ENCODE data around the gene LSM3.

The LSM3 gene

DNA sequence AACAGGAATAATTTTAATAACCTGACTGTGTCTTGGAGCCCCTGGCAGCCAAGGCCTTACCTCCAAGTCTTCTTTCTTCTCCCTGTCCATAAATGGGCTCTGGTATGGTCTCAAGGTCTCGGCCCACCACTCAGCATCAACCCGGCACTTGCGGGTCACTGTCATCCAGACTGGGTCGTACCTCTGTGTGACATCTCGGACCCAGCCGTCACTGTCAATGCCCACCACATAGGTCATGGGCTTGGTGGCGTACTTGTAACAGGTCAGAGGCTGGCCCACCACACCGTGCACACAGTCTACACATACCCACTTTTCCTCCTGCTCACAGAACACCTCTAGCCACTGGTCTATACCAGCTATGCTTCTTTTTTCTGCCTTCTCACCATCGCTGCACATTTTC is 20.7 kb upstream of the LSM3 start:
- no peak for DNase-seq (ENCODE audit: low read depth in 2 of 2)

- no peak for DNase-seq (ENCODE audit: low read depth in 2 of 2)
These were observed 20.2 kb upstream of the LSM3 start for GRCh38 chr3:14158370-14158769.

- DNase-seq (ENCODE audit: low read depth in 2 of 2): no peak
These were observed 19.2 kb upstream of the LSM3 start for GRCh38 chr3:14159426-14159825.

- DNase-seq (ENCODE audit: low read depth in 2 of 2): no peak
These were observed 17.3 kb upstream of the LSM3 start for GRCh38 chr3:14161282-14161681.

GRCh38 chr3:14162178-14162577 is 16.4 kb upstream of the LSM3 start:
- no peak for DNase-seq (ENCODE audit: low read depth in 2 of 2)

DNA sequence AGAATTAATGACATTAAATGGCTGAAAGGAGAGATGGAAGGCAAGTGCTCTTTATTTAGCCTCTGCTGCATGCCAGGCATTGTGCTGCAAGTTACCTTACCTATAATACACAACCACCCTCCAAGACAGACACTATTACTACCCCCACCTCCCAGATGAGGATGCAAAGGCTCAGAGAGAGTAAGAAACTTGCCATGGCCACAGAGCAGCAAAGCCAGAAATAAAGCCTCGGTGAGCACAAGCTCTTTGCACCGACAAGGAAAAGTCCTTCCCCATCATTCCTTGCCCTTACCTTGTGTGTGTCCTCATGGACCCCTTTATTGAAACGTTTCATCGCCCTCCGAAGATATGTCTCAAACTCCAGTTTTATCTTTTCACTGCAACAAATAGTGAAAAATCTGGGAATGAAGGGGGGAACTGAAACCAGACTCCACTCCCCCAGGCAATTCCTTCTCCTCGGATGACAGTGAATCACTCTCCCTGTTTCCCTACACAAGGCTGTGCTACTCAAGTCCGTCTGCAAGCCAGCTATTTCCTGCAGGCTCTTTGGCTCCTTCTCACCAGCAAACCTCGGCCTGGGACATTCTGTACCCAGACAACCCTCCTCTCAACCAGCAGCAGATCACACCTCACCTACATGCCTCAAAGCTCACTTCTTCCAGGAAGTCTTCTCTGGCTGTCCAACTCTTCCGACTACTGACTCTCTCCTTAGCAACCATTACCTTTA is 11.6 kb upstream of the LSM3 start:
- no peak for DNase-seq (ENCODE audit: low read depth in 2 of 2)

DNA sequence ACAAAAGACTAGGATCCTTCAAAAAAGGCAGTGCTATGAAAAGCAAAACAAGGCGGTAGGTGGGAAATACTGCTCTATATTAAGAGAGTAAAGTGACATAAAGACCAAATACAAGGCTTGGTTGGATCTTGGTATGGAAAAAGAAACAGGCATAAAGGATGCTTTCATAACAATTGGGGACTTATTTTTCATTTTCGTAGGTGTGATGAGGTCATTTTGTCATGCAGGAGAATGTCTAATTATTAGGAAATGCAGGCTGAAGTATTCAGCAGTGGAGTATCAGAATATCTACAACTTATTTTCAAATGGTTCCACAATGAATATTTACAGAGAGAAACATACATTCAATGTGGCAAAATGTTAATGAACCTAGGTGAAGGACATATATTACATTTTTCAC is 9.2 kb upstream of the LSM3 start:
- no peak for DNase-seq (ENCODE audit: low read depth in 2 of 2)

DNA sequence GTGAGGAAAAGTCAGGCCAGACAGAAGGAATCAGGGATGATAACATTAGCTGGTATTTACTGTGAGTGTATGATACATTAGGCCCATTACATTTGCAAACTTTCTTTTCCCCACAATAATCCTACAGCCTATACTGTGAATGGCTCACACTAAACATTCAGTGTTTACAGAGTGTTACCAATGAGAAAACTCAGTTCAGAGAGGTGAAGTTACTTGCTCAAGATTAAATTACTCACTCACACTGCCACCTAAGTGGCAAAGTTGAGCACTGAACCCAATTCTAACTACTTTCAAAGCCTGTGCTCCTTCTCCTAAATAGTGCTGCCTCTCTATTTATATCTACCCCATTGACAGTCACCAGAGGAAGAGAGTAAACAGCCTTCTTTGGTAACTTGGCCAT is 8.7 kb upstream of the LSM3 start:
- no peak for DNase-seq (ENCODE audit: low read depth in 2 of 2)

GRCh38 chr3:14170531-14171159 is 8.0 kb upstream of the LSM3 start:
- no peak for DNase-seq (ENCODE audit: low read depth in 2 of 2)

GRCh38 chr3:14172496-14172895 is 6.1 kb upstream of the LSM3 start:
- no peak for DNase-seq (ENCODE audit: low read depth in 2 of 2)

DNA sequence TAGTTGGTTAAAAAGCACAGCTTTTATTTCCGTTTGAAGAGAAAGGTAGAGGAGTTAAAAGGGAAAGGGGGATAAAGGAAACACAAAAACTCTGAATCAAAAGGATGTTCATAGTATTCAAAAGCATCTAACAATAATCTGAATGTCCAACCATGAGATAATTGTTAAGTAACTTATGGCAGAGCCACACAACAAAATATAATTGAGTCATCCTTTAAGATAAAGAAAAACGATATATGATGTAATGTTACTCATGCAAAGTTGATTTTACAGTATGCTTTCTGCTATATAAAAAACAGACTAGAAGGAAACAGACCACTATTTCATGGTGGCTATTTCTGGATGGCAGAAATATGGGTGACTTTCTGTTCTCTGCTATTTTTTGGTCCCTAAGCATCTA is 4.1 kb upstream of the LSM3 start:
- no peak for DNase-seq (ENCODE audit: low read depth in 2 of 2)

- peak in 1 of 2 donors; percentile 10 for DNase-seq (ENCODE audit: low read depth in 2 of 2)
These were observed 3.1 kb upstream of the LSM3 start for GRCh38 chr3:14175383-14176037.

DNA sequence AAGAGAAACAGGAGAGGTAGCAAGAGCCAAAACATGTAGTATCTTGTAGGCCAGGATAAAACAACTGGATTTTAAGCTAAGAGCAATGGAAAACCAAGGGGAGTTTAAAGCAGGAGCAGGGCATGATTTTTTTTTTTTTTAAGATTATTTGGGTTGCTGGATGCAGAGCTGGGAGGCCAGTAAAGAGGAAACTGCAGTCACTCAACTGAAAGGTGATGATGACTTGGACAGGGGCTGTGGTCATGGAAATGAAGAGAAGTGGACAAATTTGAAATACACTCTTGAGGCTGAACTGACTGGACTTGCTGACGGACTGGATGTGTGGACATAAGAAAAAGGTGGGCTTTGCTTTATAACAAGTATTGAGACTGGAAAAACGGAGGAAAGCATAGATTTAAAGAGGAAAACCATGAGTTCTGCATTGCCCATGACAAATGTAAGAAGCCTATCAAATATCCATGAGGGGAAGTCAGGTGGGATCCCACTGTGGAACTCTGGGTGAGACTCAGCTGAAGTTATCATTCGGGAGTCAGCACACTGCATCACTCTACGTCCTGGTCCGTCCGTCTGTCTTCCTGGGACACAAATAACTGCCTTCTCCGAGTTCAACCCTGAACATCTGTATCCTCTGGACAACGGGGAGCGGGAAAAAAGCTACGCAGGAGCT is 904 bp upstream of the LSM3 start:
- no peak for DNase-seq (ENCODE audit: low read depth in 2 of 2)

DNA sequence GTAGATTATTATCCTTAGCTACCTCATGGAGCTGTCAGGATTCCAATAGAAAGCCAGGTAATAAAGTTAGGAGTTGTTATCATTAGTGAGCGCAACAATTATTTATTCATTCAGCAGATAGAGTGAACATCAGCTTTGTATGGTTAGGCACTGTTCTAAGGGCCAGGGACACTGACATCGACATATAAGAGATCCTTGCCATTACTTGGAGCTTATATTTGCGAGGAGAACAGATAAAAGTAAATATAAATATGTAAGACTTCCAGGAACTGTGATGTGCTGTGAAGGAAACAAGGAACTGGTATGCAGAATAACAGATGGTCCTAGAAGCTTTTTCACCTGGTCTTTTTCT is 473 bp downstream of the LSM3 start:
- no peak for DNase-seq (ENCODE audit: low read depth in 2 of 2)

- DNase-seq (ENCODE audit: low read depth in 2 of 2): no peak
These were observed 1.2 kb downstream of the LSM3 start for GRCh38 chr3:14179795-14180194.

DNA sequence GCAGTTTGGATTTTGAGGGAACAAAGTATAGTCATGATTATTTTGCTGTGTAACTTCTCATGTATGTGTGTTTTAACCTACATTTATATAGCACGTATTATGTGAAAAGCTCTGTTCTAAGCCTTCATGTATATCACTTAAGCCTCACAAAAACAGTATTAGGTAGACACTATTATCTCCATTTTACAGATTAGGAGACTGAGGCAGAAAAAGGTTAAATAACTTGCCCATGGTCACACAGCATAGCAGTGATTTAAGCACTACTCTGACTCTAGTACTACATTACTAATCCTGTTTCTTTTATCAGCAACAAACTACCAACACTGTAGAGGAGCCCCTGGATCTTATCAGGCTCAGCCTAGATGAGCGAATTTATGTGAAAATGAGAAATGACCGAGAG is 2.6 kb downstream of the LSM3 start:
- no peak for DNase-seq (ENCODE audit: low read depth in 2 of 2)

DNA sequence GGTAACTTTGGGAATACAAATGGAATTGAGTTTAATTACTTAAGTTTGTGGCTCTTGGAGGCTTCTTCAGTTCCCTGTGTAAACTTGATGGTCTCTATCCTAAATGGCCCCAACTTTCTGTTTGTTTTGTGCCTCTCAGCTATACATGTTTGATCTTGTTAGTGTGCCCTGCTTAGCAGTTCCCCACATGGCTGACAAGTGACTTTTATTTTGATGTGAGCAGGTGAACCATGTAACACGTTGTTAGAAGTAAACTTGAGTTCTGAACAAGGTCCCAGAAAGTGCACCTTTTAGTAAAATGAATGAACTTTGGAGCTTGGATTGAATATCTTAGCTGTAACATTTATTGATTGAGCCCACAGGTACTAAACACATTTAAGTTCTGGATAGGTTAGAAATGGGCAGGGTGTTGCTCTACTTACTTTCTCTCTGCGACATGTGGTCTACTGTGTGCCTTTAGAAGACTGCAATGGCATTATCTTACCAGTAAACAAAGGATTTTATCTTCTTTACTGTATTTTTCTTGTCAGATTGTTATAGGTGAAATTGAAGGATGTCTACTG is 4.5 kb downstream of the LSM3 start:
- DNase-seq (ENCODE audit: low read depth in 2 of 2): no peak

- DNase-seq (ENCODE audit: low read depth in 2 of 2): no peak
These were observed 8.3 kb downstream of the LSM3 start for GRCh38 chr3:14186854-14187458.

- DNase-seq (ENCODE audit: low read depth in 2 of 2): no peak
These were observed 9.6 kb downstream of the LSM3 start for GRCh38 chr3:14188041-14188754.

DNA sequence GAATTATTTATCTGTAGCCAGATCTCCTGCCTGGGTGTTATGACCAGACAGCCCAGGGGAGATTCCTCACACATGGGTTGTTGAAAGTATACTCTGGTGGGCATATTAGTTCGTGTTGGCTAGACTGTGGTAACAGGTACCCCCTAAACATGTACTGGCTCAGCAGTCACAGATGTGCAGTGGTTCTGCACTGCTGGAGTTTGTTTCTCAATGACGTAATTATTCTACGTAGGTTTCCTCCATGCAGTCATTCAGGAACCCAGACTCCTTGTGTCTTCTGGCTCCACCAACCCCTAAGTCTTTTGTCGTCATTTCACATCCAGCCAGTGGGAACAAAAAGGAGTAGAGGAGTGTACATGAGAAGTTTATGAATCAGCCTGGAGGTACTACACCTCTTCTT is 16.2 kb downstream of the LSM3 start:
- DNase-seq (ENCODE audit: low read depth in 2 of 2): no peak

GRCh38 chr3:14199641-14200040 is 21.0 kb downstream of the LSM3 start:
- no peak for DNase-seq (ENCODE audit: low read depth in 2 of 2)

Measured in stimulated activated CD8-positive, alpha-beta memory T cell treated with anti-CD3 and anti-CD28 coated beads, Interleukin-2, amount 100 ng/mL, for 1 hour (primary cell).